Cardiac muscle cell (in vitro differentiated cells and primary cell): ENCODE results near the gene CA10. TPM values are rescaled to one million over a fixed set of nuclear protein-coding genes. Genes with fewer than 3 reads are reported as not detected.

Experiments
- DNase-seq, 2 donors: peaks; one replicate each; pipeline versions ENCODE4 v3.0.0 to v3.0.0-alpha.2; 2010 to 2017; ENCODE audit warnings: low read depth in 1 of 2, low spot score in 1 of 2
- H3K27ac ChIP-seq: fragments of 200-600 bp; sonication (generic); 2 replicates; pipeline ENCODE4 v1.5.1; 2016
- H3K27me3 ChIP-seq: fragments of 200-600 bp; sonication (generic); 2 replicates; pipeline ENCODE4 v1.6.0; 2016; ENCODE audit warnings: control low read depth
- H3K36me3 ChIP-seq: fragments of 200-600 bp; sonication (generic); 2 replicates; pipeline ENCODE4 v1.5.1; 2016; ENCODE audit warnings: control low read depth
- H3K4me1 ChIP-seq: fragments of 200-600 bp; sonication (generic); 2 replicates; pipeline ENCODE4 v1.8.1; 2017; ENCODE audit warnings: low read depth, mild to moderate bottlenecking, mixed run types
- H3K4me3 ChIP-seq: fragments of 200-600 bp; sonication (generic); 2 replicates; pipeline ENCODE4 v1.5.1; 2016; ENCODE audit warnings: mild to moderate bottlenecking
- H3K9me3 ChIP-seq: fragments of 200-600 bp; sonication (generic); 2 replicates; pipeline ENCODE4 v1.5.1; 2017; ENCODE audit warnings: low read depth, mild to moderate bottlenecking, control low read depth
- polyA plus RNA-seq: library from polyadenylated mRNA; unstranded; fragments of >200 nt; fragmentation: Nextera tagmentation; extraction: Ambion mirVana; gene quantifications from 2 replicates; pipeline ENCODE4 v1.2.1, GENCODE V29; 2016
- total RNA-seq: library from RNA; depleted of rRNA; stranded (reverse); fragments of >200 nt; gene quantifications from 2 replicates; pipeline ENCODE4 v1.2.3, GENCODE V29; 2016
- TF ChIP-seq, protein P1 (sequence below): IDR thresholded peaks from 2 replicates; pipeline ENCODE4 v1.5.1; 2012; ENCODE audit warnings: low read depth, mild to moderate bottlenecking, low read length

The CA10 gene
- total and polyA plus RNA-seq, 2 experiments from 2014 or later: not detected

DNA sequence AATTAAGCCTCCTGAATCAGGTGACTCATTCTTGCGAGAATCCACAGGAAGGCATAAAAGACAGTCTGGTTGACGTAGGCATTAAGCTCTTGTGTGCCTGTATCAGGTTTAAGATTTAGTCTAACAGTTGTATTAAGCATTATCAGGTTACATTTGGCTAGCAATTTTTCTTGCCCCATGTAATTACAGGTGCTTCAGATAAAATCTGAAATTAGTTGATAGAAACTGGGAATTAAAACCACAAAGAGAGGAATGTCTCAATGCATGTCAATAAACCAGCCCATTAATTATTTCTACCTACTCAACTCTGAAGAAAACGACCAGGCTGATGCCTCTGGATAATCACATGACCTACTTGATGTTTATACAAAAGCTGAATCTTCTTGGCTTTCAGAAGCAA is 217.2 kb downstream of the CA10 start:
- Histone ChIP-seq H3K9me3 (no peaks in the 10 kb centered on the region), H3K27ac (no peak overlapping the region), H3K4me3 (no peak overlapping the region), H3K36me3 (no peaks in the 10 kb centered on the region), H3K27me3 (no peaks in the 10 kb centered on the region), H3K4me1 (no peaks in the 10 kb centered on the region)
- DNase-seq: no peak
- TF ChIP-seq, protein P1, sequence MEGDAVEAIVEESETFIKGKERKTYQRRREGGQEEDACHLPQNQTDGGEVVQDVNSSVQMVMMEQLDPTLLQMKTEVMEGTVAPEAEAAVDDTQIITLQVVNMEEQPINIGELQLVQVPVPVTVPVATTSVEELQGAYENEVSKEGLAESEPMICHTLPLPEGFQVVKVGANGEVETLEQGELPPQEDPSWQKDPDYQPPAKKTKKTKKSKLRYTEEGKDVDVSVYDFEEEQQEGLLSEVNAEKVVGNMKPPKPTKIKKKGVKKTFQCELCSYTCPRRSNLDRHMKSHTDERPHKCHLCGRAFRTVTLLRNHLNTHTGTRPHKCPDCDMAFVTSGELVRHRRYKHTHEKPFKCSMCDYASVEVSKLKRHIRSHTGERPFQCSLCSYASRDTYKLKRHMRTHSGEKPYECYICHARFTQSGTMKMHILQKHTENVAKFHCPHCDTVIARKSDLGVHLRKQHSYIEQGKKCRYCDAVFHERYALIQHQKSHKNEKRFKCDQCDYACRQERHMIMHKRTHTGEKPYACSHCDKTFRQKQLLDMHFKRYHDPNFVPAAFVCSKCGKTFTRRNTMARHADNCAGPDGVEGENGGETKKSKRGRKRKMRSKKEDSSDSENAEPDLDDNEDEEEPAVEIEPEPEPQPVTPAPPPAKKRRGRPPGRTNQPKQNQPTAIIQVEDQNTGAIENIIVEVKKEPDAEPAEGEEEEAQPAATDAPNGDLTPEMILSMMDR: no peak

DNA sequence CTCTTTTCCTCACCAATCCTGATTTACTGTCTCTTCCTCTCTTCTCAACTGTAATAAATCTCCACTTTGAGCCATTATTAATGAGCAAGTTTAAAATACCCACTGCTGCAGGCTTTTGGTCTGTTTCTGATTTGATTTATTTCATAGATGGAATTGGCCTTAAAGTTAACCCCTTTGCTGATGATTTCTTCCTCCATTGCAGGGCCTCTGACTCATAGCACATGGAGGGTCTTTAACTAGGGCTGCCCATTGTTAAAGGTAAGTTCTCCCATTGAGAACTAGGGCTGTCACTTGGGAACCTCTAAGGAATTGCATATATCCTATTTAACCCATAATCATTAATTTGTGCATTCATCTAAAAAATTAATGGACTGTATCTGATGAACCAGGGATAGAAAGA is 221.2 kb downstream of the CA10 start:
- Histone ChIP-seq H3K4me1 (no peaks in the 10 kb centered on the region), H3K4me3 (no peak overlapping the region), H3K27ac (no peak overlapping the region), H3K9me3 (no peaks in the 10 kb centered on the region), H3K27me3 (no peaks in the 10 kb centered on the region), H3K36me3 (no peaks in the 10 kb centered on the region)
- TF ChIP-seq, protein P1: no peak
- no peak for DNase-seq

- TF ChIP-seq, protein P1: no peak
- no peaks in the 10 kb centered on the region for H3K4me1 ChIP-seq
- DNase-seq: no peak
- no peak overlapping the region for H3K27ac ChIP-seq
- no peaks in the 10 kb centered on the region for H3K27me3 ChIP-seq
- no peaks in the 10 kb centered on the region for H3K36me3 ChIP-seq
- H3K9me3 ChIP-seq: no peaks in the 10 kb centered on the region
- H3K4me3 ChIP-seq: no peak overlapping the region
Measured at GRCh38 chr17:51935477-51935876, 223.0 kb downstream of the CA10 start.

DNA sequence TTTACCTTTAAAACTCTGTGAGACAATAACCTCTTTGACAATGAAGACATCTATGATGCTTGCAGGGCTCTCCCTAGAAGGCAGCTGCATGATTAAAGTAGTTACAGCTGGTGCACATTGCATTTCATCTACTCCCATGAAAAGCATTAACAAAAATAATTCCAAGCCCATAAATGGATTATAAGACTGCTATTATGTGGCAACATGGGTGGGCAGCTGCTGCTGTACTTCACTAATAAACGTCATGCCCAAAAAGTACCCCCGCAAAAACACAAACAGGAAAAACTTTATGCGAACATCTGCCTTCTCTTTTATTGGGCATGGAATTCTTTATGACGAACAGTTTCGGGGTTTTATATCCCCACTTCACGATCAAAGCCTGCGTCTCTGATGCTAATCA is 224.9 kb downstream of the CA10 start:
- Histone ChIP-seq H3K4me3 (no peak overlapping the region), H3K9me3 (no peaks in the 10 kb centered on the region), H3K27me3 (no peaks in the 10 kb centered on the region), H3K27ac (no peak overlapping the region), H3K4me1 (no peaks in the 10 kb centered on the region), H3K36me3 (no peaks in the 10 kb centered on the region)
- TF ChIP-seq, protein P1: no peak
- DNase-seq: no peak

- Histone ChIP-seq H3K27ac (no peak overlapping the region), H3K27me3 (no peaks in the 10 kb centered on the region), H3K4me1 (no peaks in the 10 kb centered on the region), H3K36me3 (no peaks in the 10 kb centered on the region), H3K4me3 (no peak overlapping the region), H3K9me3 (no peaks in the 10 kb centered on the region)
- DNase-seq: no peak
- TF ChIP-seq, protein P1: no peak
Measured at GRCh38 chr17:51926448-51926847, 232.1 kb downstream of the CA10 start.

DNA sequence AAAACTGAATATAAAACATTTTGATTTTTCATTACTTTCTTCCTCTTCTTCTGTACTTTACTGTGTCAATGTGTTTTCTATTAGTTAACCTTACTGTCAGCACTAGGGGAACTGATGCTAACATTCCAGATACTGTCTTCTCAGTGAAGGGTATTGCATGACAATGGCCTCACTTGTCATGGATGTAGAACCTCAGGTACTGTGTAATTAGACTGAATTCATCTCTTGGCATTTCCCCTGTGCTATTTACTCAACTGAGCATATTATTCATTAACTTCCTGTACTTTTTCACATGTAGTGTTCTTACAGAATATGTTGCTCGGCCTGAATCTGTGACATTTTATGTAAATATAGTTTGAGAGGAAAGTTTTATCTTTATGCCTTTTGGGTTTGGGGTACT is 237.0 kb downstream of the CA10 start:
- H3K4me1 ChIP-seq: no peaks in the 10 kb centered on the region
- H3K4me3 ChIP-seq: no peak overlapping the region
- TF ChIP-seq, protein P1: no peak
- no peaks in the 10 kb centered on the region for H3K36me3 ChIP-seq
- no peak overlapping the region for H3K27ac ChIP-seq
- no peak for DNase-seq
- no peaks in the 10 kb centered on the region for H3K27me3 ChIP-seq
- no peaks in the 10 kb centered on the region for H3K9me3 ChIP-seq
